Germinal center (tissue), 1 donor: ENCODE measurements around the gene COL20A1.

ENCODE experiments used
- DNase-seq: peaks from one replicate; pipeline ENCODE4 v3.0.0; 2012; ENCODE audit warnings: mixed read lengths, low spot score

COL20A1 gene

GRCh38 chr20:63348828-63349515, 56.0 kb downstream of the COL20A1 start:
- DNase-seq: no peak

DNA sequence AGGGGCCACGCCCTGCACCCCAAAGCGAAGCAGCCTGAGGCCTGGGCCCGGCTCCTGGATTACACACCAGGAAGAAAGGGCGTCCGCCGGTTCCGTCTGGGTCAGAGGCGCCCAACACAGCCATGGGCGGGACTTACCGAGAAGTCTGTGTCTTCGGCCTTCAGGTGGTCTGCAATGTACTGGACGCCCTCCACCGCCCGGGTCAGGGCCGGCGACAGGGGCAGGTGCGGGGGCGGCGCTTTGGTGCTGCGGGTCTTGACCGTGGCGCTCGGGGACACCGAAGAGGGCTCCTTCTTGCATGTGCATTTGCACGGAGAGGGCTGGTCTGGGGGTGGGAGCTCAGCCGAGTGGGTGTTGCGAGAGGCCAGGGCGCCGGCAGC, 56.5 kb downstream of the COL20A1 start:
- no peak for DNase-seq

- DNase-seq: no peak
Observed at GRCh38 chr20:63350196-63350595, 57.2 kb downstream of the COL20A1 start.

GRCh38 chr20:63350597-63351325, 57.8 kb downstream of the COL20A1 start:
- no peak for DNase-seq

DNA sequence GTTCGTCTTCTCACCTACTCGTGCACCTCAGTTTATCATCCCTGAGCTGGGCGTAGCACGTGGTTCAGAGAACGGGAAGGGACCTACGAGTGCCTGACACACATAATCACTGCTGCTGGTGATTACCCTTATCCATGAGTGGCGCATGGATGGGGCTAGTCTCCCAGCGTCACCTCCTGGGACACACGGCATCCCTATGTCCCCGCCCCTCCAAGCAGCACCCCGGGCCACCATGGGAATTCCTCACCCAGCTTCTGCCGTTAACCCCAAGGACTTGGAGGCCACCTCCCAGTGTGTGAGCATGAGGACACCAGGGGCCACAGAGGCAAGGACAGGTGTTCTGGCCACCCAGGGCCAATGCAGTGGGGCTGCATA, 58.3 kb downstream of the COL20A1 start:
- no peak for DNase-seq

GRCh38 chr20:63351811-63352591, 59.0 kb downstream of the COL20A1 start:
- DNase-seq: no peak

DNA sequence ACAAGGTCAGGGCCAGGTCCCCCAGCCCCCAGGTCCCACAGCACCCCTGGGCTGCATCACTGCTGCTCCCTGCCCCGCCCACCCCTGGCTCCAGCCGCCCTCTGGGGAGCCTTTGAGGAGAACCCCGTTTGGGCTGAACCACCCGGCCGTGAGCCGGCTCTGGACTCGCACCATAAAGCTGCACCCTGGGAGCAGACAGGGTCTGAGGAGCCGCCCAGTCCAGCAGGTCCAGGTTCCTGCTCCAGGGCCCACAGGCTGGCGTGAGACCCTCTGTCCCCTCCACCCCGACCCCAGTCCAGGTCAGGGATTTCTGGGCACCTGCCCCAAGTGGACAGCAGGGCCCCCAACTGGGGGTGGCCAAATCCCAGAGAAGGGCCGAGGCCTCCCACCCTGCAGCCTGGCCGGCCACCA, 59.8 kb downstream of the COL20A1 start:
- no peak for DNase-seq

GRCh38 chr20:63354636-63355350, 61.8 kb downstream of the COL20A1 start:
- no peak for DNase-seq

- no peak for DNase-seq
Observed at GRCh38 chr20:63355781-63356295, 62.9 kb downstream of the COL20A1 start.

DNA sequence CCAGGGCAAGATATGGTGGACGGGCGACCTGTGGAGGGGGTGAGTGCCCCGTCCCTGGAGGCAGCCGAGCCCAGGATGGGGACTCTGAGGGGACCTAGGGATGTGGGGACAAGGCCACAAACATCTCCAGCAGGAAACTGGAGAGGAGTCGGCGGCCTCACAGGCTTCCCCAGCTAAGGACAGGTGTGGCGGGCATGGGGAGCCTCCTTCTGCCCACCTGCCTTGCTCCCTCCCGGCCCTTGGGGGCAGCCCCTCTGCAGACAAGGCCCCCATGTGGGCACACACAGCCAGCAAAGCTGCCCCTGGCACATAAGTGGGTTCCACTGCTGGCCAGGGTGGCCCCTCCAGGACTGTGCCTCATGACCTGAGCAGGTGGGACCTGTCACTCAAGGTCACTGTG, 63.5 kb downstream of the COL20A1 start:
- no peak for DNase-seq

- no peak for DNase-seq
Observed at GRCh38 chr20:63356931-63357879, 64.2 kb downstream of the COL20A1 start.

DNA sequence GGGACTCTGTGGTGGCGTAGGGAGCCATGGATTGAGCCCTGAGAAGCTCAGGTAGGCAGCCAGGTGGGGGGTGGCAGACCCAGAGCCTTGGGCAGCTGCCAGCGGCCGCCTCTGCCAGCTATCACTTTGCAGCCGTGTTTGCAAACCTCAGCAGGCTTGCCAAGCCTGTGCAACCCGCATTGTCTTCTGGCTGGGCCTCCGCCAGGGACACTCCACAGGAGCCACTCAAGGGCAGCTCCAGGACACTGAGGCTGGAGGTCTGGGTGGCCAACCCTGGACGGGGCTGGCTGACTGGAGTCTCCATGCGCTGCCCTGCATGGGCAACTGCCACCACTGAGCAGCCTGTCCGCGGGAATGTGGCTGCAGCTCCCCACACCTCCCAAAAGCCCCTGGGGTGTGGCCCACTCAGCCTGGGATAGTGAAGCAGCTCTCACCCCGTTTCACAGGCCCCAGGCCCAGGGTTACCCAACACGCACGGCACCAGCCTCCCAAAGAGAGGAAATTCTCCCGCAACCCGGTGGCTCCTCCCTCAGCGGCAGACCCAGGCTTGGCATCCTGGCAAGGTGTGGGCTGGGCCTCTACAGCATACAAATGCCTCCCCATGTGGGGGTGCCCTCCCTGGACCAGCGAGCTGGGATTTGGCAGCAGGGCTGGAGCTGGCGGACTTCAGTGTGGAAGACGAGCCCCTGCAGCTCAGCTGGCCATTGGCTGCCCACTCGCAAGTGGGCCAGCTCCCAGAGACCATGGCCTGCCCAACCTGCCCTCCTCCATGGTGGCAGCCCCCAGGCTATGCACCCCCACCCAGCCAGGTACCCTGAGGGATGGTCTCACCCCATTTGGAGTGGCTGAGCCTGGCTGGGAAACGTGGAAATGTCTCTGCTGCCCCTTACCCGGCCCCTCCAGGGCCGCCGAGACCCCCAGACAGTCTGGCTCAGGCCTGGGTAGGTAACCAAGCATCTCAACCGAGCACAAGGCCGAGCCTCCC, 65.2 kb downstream of the COL20A1 start:
- DNase-seq: no peak

DNA sequence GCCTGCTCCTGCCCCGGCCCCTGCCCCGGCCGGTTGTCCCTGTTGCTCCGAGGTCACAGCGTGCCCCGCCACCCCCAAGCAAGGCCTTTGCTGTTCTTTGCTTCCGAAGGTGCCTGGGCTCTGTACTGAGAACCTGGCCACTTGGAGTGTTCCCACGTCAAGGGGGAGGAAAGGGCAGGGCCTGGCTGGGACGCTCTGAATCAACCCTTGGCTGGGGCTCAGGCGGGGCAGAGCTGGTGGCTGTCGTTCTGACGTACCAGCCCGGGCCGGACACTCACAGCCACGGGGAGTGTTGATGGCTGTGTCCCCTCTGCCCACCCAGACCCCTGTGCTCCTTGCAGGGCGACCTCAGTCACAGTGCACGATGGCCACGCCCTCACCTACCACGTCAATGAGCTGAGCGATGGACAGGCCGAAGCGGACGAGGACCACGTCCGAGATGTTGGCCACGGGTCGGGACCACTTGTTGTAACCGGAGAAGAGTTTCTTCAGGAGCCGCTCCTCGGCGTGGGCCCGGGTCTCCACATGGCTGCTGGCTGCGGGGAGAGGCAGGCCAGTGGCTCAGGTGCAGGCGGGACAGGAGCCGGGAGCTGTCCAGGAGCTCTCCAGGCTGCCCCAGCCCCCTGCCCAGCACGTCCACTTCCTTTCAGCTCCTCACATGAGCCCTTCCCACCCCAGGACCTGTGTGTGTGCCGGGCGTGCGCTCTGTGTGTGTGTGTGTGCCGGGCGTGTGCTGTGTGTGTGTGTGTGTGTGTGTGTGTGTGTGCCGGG, 66.4 kb downstream of the COL20A1 start:
- DNase-seq: no peak

- no peak for DNase-seq
Observed at GRCh38 chr20:63359937-63360849, 67.2 kb downstream of the COL20A1 start.

DNA sequence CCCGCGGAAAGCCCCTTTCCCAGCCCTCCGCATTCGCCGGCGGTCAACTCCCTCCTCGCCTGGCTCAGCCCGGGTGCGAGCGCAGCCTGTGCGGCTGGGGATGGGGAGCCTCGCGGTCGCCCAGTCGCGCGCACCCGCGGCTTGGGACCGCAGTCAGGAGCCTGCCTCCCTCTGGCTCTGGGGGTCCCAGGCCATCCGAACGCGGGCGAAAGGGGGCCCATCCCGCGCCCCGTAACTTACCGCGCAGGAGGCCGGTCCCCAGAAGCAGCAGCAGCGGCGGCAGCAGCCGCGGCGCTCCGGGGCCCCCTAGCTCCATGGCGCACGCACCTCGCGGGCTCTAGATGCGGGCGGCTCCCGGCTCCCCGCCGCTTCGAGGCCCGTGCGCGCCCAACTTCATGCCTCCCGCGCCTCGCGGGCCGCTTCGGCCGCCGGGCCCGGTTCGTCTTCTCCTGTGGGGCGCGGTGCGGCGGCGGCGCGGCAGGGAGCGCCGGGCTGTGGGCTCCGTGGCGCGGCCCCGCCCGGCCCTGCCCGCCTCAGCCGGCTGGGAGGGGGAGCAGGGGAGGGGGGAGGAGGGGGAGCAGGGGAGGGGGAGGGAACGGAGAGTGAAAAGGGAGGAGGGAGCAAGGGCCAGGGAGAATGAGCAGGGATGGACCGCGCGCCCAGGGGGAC, 68.0 kb downstream of the COL20A1 start, which contains the start of gene CHRNA4:
Gene CHRNA4 (minus strand): TSS at position 500 of the 669 bp plus-strand sequence. CDS start 184 bp downstream, at position 316.
- no peak for DNase-seq

- DNase-seq: no peak
Observed at GRCh38 chr20:63361519-63362435, 68.8 kb downstream of the COL20A1 start.
